Esophagus muscularis mucosa (tissue), 4 donors: Measurements from ENCODE around the gene THOP1.

Source experiments
- EP300 ChIP-seq: sonication (generic); formaldehyde crosslinking; IDR thresholded peaks from one replicate; pipeline ENCODE4 v1.6.1; 2017; ENCODE audit warnings: antibody characterized with exemption
- POLR2A ChIP-seq: fragments of 450-650 bp; IDR thresholded peaks from one replicate; pipeline ENCODE4 v1.6.1; 2017; ENCODE audit warnings: antibody characterized with exemption, moderate library complexity, mild to moderate bottlenecking, low read depth
- POLR2AphosphoS5 ChIP-seq, 2 donors: sonication (generic); formaldehyde crosslinking; IDR thresholded peaks; one replicate each; pipeline ENCODE4 v1.6.1; 2017; ENCODE audit warnings: antibody characterized with exemption in 2 of 2
- TF ChIP-seq, protein P1 (sequence below), 3 experiments: fragments of 200-600 bp in 2 of 3; fragments of 450-650 bp in 1 of 3; sonication (generic) in 2 of 3; IDR thresholded peaks; one replicate each; pipeline ENCODE4 v1.5.1; 2017 to 2019; ENCODE audit warnings: antibody characterized with exemption in 3 of 3, mild to moderate bottlenecking in 2 of 3, moderate library complexity in 1 of 3

DNA sequence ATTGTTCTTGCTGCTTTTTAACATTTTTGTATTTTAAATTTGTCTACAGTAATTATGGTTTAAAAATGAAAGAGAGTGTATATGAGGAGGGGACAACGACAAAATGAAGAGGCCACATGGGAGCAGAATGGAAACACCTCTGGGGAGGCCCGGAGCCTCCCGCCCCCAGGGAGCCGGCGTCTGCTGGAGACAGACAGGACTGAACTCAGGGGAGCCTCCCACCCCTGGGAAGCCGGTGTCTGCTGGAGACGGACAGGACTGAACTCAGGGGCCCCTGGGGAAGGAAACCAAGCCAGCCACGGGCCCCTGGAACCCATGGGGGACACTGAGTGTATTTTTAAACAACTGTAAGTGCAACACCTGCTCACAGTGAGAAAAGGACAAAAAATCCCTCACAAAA lies 28.8 kb upstream of the THOP1 start:
- TF ChIP-seq POLR2AphosphoS5 (IDR thresholded peaks at IDR 0.05) (no peak), POLR2A (no peak), EP300 (no peak)
- TF ChIP-seq, protein P1, sequence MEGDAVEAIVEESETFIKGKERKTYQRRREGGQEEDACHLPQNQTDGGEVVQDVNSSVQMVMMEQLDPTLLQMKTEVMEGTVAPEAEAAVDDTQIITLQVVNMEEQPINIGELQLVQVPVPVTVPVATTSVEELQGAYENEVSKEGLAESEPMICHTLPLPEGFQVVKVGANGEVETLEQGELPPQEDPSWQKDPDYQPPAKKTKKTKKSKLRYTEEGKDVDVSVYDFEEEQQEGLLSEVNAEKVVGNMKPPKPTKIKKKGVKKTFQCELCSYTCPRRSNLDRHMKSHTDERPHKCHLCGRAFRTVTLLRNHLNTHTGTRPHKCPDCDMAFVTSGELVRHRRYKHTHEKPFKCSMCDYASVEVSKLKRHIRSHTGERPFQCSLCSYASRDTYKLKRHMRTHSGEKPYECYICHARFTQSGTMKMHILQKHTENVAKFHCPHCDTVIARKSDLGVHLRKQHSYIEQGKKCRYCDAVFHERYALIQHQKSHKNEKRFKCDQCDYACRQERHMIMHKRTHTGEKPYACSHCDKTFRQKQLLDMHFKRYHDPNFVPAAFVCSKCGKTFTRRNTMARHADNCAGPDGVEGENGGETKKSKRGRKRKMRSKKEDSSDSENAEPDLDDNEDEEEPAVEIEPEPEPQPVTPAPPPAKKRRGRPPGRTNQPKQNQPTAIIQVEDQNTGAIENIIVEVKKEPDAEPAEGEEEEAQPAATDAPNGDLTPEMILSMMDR (IDR thresholded peaks at IDR 0.05) = no peak
